IPS-18a (cell line): ENCODE measurements around the gene CLIC3.

ENCODE experiments used
- H3K27ac ChIP-seq: one replicate; pipeline ENCODE4 v1.5.1; 2013; ENCODE audit warnings: low read length
- H3K27me3 ChIP-seq: one replicate; pipeline ENCODE4 v1.6.1; 2013; ENCODE audit warnings: mild to moderate bottlenecking, low read length; ENCODE audit not compliant: control insufficient read depth, insufficient read depth
- H3K36me3 ChIP-seq: one replicate; pipeline ENCODE4 v1.6.1; 2013; ENCODE audit warnings: low read depth, low read length; ENCODE audit not compliant: control insufficient read depth
- H3K4me1 ChIP-seq: one replicate; pipeline ENCODE4 v1.6.1; 2013; ENCODE audit warnings: low read depth, low read length; ENCODE audit not compliant: control insufficient read depth
- H3K4me3 ChIP-seq: one replicate; pipeline ENCODE4 v1.5.1; 2013; ENCODE audit warnings: low read length
- H3K9ac ChIP-seq: one replicate; pipeline ENCODE4 v1.6.1; 2013; ENCODE audit warnings: mild to moderate bottlenecking, low read length, moderate library complexity
- H3K9me3 ChIP-seq: one replicate; pipeline ENCODE4 v1.6.1; 2013; ENCODE audit warnings: low read depth, low read length; ENCODE audit not compliant: control insufficient read depth

CLIC3 gene

GRCh38 chr9:136964833-136965422 lies 31.4 kb downstream of the CLIC3 start:
- no peak overlapping the region for H3K4me3 ChIP-seq
- no peaks in the 10 kb centered on the region for H3K4me1 ChIP-seq
- H3K36me3 ChIP-seq: no peaks in the 10 kb centered on the region
- no peaks in the 10 kb centered on the region for H3K9me3 ChIP-seq
- no peak overlapping the region for H3K9ac ChIP-seq
- no peak overlapping the region for H3K27ac ChIP-seq
- H3K27me3 ChIP-seq: no peaks in the 10 kb centered on the region

- Histone ChIP-seq H3K4me3 (no peak overlapping the region), H3K27ac (no peak overlapping the region), H3K4me1 (no peaks in the 10 kb centered on the region), H3K27me3 (no peaks in the 10 kb centered on the region), H3K9ac (no peak overlapping the region), H3K9me3 (no peaks in the 10 kb centered on the region), H3K36me3 (no peaks in the 10 kb centered on the region)
Measured at GRCh38 chr9:136964171-136964689, 32.1 kb downstream of the CLIC3 start.

- Histone ChIP-seq H3K9me3 (no peaks in the 10 kb centered on the region), H3K36me3 (no peaks in the 10 kb centered on the region), H3K27me3 (no peaks in the 10 kb centered on the region), H3K4me1 (no peaks in the 10 kb centered on the region), H3K4me3 (no peak overlapping the region), H3K9ac (no peak overlapping the region), H3K27ac (no peak overlapping the region)
Measured at GRCh38 chr9:136963751-136964150, 32.6 kb downstream of the CLIC3 start.

GRCh38 chr9:136963341-136963740 lies 33.0 kb downstream of the CLIC3 start:
- Histone ChIP-seq H3K27ac (no peak overlapping the region), H3K36me3 (no peaks in the 10 kb centered on the region), H3K4me3 (no peak overlapping the region), H3K4me1 (no peaks in the 10 kb centered on the region), H3K27me3 (no peaks in the 10 kb centered on the region), H3K9me3 (no peaks in the 10 kb centered on the region), H3K9ac (no peak overlapping the region)

GRCh38 chr9:136962701-136963248 lies 33.6 kb downstream of the CLIC3 start:
- Histone ChIP-seq H3K36me3 (no peaks in the 10 kb centered on the region), H3K4me3 (no peak overlapping the region), H3K9ac (no peak overlapping the region), H3K9me3 (no peaks in the 10 kb centered on the region), H3K4me1 (no peaks in the 10 kb centered on the region), H3K27ac (no peak overlapping the region), H3K27me3 (no peaks in the 10 kb centered on the region)

GRCh38 chr9:136962163-136962562 lies 34.2 kb downstream of the CLIC3 start:
- no peak overlapping the region for H3K4me3 ChIP-seq
- no peak overlapping the region for H3K9ac ChIP-seq
- no peak overlapping the region for H3K27ac ChIP-seq
- H3K36me3 ChIP-seq: no peaks in the 10 kb centered on the region
- no peaks in the 10 kb centered on the region for H3K4me1 ChIP-seq
- H3K27me3 ChIP-seq: no peaks in the 10 kb centered on the region
- H3K9me3 ChIP-seq: no peaks in the 10 kb centered on the region

GRCh38 chr9:136961279-136962065 lies 34.9 kb downstream of the CLIC3 start:
- Histone ChIP-seq H3K36me3 (no peaks in the 10 kb centered on the region), H3K9me3 (no peaks in the 10 kb centered on the region), H3K4me3 (no peak overlapping the region), H3K27me3 (no peaks in the 10 kb centered on the region), H3K4me1 (no peaks in the 10 kb centered on the region), H3K27ac (no peak overlapping the region), H3K9ac (no peak overlapping the region)

GRCh38 chr9:136960938-136961275 lies 35.5 kb downstream of the CLIC3 start:
- H3K9ac ChIP-seq: no peak overlapping the region
- no peak overlapping the region for H3K4me3 ChIP-seq
- no peak overlapping the region for H3K27ac ChIP-seq
- H3K9me3 ChIP-seq: no peaks in the 10 kb centered on the region
- no peaks in the 10 kb centered on the region for H3K36me3 ChIP-seq
- H3K27me3 ChIP-seq: no peaks in the 10 kb centered on the region
- H3K4me1 ChIP-seq: no peaks in the 10 kb centered on the region

GRCh38 chr9:136960212-136960937 lies 36.0 kb downstream of the CLIC3 start:
- Histone ChIP-seq H3K4me1 (no peaks in the 10 kb centered on the region), H3K9me3 (no peaks in the 10 kb centered on the region), H3K9ac (no peak overlapping the region), H3K36me3 (no peaks in the 10 kb centered on the region), H3K27ac (no peak overlapping the region), H3K27me3 (no peaks in the 10 kb centered on the region), H3K4me3 (no peak overlapping the region)

GRCh38 chr9:136958898-136959850 lies 37.2 kb downstream of the CLIC3 start:
- Histone ChIP-seq H3K27ac (no peak overlapping the region), H3K27me3 (no peaks in the 10 kb centered on the region), H3K4me1 (no peaks in the 10 kb centered on the region), H3K36me3 (no peaks in the 10 kb centered on the region), H3K9me3 (no peaks in the 10 kb centered on the region), H3K4me3 (no peak overlapping the region), H3K9ac (no peak overlapping the region)

GRCh38 chr9:136958473-136958872 lies 37.9 kb downstream of the CLIC3 start:
- Histone ChIP-seq H3K27me3 (no peaks in the 10 kb centered on the region), H3K9me3 (no peaks in the 10 kb centered on the region), H3K4me1 (no peaks in the 10 kb centered on the region), H3K27ac (no peak overlapping the region), H3K4me3 (no peak overlapping the region), H3K36me3 (no peaks in the 10 kb centered on the region), H3K9ac (no peak overlapping the region)
